Left colon (tissue), 2 donors: ENCODE data around the gene RPS19BP1. TPM values are rescaled to one million over a fixed set of nuclear protein-coding genes. Genes with fewer than 3 reads are reported as not detected.
A peak's percentile ranks its signal among the peaks of the same experiment; 100 is the strongest.
"Not testable (repeated sequence)": the region's sequence is repeated elsewhere in the genome, so short reads cannot be mapped to it uniquely, and the experiment has no call there.

ENCODE experiments used
- ATAC-seq: fragments of 200-7000 bp; cut with Tn5 transposase; one replicate; pipeline ENCODE4 v1.9.1; 2020; ENCODE audit warnings: mild to moderate bottlenecking, moderate library complexity
- DNase-seq, 2 donors: peaks; one replicate each; pipeline ENCODE4 v3.0.0-alpha.2; 2020
- intact Hi-C, 2 donors: fragments of 100-400 bp; cut with DNase I in 1 of 2; cut with micrococcal nuclease in 1 of 2; formaldehyde crosslinking; loops; one replicate each; pipeline versions ENCODE4 v1.11.2 to v1.14.0; 2022; cut with DNase I, micrococcal nuclease
- total RNA-seq, 2 donors: library from RNA; stranded (reverse); fragmentation: NEBNext Ultra II Directional; extraction: Animal tissue kit (Norgen Biotek cat#: 25700); gene quantifications; one replicate each; pipeline ENCODE4 v1.2.1, GENCODE V29; 2021
- donor health status: DM: no; HTN: no; CAD: no.
- donor health status: DM: yes; HTN: yes; CAD: no.

Gene RPS19BP1
- total RNA-seq, 2 donors from 2014 or later: 57.6 to 60.7 TPM

- ATAC-seq: peak; percentile 28
- intact Hi-C loops: loop anchor here (5.0 to 10.0 kb wide), 2 partner anchors 490 to 493 kb away; no protein-coding TSS in a partner anchor
- DNase-seq: peak; percentile 71 to 92
Measured at GRCh38 chr22:39534591-39535356, 2.2 kb upstream of the RPS19BP1 start.

DNA sequence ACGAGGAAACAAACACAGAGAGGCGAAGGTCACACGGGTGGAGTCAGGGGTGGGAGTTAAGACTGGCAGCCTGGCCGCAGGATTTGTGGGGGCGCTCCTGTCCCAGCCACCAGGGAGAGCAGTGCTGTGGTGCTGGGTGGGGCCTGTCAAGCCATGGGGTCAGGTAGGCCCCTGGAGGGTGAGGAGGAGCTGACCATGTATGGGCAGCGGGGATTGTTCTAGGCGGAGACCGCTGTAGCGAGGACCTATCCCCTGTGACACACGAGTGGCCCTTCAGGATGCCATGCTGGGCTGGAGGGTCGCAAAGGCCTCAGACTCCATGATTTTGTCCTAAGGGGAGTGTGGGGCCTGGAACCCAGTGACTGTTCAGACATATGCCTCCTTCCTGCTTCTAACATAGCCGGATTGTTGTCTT is 1.6 kb upstream of the RPS19BP1 start:
- DNase-seq: peak in 1 of 2 donors; percentile 22
- intact Hi-C loops: loop anchor here in 1 of 2 donors (10.0 kb wide), 1 partner anchor 491 kb away; no protein-coding TSS in a partner anchor
- ATAC-seq: no peak

GRCh38 chr22:39530692-39531331 is 1.7 kb downstream of the RPS19BP1 start:
- intact Hi-C loops: loop anchor here in 1 of 2 donors (10.0 kb wide), 1 partner anchor 494 kb away; no protein-coding TSS in a partner anchor
- peak in 1 of 2 donors; percentile 34 for DNase-seq

GRCh38 chr22:39530116-39530515 is 2.4 kb downstream of the RPS19BP1 start:
- intact Hi-C loops: loop anchor here in 1 of 2 donors (10.0 kb wide), 1 partner anchor 495 kb away; no protein-coding TSS in a partner anchor
- DNase-seq (no peak), ATAC-seq (no peak)

More at GRCh38 chr22:39530692-39531331, 1.7 kb downstream of the RPS19BP1 start:
- ATAC-seq: no peak

DNA sequence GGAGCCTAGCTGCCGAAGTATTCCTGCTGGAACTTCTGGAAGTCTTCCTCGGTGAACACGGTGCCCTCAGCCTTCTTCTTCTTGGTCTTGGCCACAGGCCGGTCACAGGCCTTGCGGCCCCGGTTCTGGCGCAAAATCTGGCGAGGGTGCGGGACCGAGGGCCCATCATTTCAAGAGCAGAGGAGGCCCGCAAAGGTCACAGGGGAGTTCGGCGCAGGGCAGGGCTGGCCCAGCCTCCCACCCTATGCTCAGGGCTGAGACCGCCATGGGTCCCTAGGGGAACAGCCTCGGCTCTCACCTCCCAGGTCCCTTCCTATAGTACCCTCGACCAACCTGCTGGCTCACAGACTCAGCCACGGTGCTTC is 3.1 kb downstream of the RPS19BP1 start:
- intact Hi-C loops: loop anchor here in 1 of 2 donors (2.0 kb wide), 1 partner anchor 37 kb away; no protein-coding TSS in a partner anchor
- no peak for DNase-seq
- no peak for ATAC-seq

DNA sequence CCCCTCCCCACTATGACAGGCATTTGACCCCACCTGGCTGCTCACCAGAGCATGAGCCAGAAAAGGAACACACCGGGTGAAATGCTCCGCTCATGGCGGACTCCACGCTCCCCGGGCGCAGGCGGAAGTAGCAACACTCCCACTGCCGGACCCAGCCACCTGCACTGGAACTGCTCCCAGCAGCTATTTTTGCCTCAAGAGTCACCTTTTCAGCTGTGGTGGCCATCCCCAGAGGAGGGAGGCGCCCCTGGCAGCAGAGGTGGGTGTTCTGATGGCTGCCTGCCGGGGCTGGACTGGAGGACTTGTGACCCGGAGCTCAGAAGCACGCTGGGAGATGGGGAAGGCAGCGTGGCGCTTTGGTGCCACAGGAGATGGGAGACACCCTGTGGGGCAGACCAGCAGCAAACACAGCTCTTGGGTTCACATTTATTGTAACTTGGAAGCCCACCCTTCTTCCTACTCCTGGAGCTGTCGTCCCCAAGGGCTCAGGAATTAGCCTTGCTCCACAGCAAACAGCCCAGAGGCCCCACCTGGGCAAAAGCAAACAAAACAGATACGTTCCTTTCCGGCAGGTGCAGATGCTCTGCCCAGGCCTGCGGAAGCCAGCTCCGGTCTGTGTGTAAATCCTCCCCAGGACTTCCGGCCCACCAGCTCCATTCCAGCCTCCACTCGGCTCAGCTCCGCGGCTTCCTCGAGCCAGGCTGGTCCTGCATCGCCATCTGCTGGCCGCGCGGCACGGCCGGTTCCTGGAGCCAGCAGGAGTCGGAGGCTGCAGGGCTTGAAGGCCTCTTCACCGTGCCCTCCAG is 3.7 kb downstream of the RPS19BP1 start:
- ATAC-seq (peak; percentile 44), DNase-seq (peak; percentile 91 to 93)
- intact Hi-C loops: loop anchor here in 1 of 2 donors (2.0 kb wide), 1 partner anchor 36 kb away; no protein-coding TSS in a partner anchor

DNA sequence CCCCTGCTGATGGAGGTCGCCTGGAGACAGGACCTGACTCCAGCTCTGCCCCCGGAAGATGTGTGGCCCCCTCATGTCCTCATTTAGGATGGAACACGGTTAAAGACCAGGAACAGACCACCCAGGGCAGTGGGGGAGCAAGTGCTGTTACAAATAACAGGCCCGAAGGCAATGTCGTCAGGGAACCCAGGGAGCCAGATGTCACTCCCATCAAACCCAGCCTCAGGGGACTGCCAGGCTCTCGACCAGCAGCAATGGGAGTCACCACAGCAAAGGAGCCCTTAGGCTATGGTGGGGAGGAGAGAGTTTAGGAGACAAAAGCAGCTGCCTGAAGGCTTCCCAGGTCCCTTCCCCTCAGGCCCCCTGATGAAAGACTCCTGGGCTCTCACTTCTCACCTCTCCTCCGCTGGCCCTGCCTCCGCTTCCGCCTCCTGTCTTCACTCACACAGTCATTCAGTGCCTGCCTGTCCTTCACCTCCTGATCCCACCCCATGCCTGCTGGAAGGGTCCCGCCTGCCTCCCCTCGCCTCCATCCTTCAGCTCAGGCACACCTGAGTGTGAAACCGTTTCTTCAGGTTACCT is 4.4 kb downstream of the RPS19BP1 start:
- intact Hi-C loops: loop anchor here in 1 of 2 donors (2.0 kb wide), 1 partner anchor 35 kb away; no protein-coding TSS in a partner anchor
- peak; percentile 31 to 51 for DNase-seq

DNA sequence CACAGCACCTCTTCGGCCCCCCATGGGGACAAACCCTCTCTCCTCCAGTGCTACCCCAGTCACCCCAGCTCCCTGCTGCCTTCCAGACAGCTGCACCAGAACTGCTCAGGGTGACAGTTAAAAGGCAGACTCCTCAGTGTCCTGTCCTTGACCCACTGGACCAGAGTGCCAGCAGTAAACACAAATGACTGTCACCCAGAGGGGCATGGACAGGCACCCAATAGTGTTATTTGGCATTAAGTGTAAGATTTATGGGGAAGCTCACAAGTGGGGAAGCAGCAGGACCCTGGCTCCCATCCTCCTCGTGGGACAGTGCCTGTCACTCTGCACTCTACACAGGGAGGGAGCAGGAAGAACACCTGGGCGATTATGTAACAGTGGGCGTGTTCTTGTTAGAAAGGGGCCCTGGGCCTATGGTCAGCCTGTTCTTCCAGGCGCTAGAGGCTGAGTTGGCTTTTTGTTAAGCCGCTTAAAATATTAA is 5.0 kb downstream of the RPS19BP1 start:
- intact Hi-C loops: no loop called here

More for the DNA sequence above, 4.4 kb downstream of the RPS19BP1 start:
- ATAC-seq: no peak

GRCh38 chr22:39526736-39527171 is 5.8 kb downstream of the RPS19BP1 start:
- intact Hi-C loops: no loop called here
- DNase-seq: peak in 1 of 2 donors; percentile 28
- no peak for ATAC-seq

More for the DNA sequence above, 5.0 kb downstream of the RPS19BP1 start:
- ATAC-seq: peak; percentile 43
- DNase-seq: peak; percentile 65 to 85

DNA sequence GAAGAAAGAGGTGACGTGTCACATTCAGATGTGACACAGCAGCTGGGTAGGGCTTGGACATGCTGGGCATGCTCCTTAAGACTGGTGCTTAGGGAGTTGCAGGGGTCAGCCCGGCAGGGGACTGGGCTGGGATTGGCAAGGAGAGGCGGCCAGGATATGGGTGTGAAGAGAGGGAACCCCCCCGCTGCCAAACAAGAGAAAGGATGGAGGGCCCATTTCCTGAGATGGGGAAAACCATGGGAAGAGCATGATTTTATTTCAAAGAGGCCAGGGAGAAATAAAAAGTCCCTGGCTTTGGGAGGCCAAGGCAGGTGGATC is 6.9 kb downstream of the RPS19BP1 start:
- intact Hi-C loops: no loop called here
- DNase-seq (no peak), ATAC-seq (no peak)

DNA sequence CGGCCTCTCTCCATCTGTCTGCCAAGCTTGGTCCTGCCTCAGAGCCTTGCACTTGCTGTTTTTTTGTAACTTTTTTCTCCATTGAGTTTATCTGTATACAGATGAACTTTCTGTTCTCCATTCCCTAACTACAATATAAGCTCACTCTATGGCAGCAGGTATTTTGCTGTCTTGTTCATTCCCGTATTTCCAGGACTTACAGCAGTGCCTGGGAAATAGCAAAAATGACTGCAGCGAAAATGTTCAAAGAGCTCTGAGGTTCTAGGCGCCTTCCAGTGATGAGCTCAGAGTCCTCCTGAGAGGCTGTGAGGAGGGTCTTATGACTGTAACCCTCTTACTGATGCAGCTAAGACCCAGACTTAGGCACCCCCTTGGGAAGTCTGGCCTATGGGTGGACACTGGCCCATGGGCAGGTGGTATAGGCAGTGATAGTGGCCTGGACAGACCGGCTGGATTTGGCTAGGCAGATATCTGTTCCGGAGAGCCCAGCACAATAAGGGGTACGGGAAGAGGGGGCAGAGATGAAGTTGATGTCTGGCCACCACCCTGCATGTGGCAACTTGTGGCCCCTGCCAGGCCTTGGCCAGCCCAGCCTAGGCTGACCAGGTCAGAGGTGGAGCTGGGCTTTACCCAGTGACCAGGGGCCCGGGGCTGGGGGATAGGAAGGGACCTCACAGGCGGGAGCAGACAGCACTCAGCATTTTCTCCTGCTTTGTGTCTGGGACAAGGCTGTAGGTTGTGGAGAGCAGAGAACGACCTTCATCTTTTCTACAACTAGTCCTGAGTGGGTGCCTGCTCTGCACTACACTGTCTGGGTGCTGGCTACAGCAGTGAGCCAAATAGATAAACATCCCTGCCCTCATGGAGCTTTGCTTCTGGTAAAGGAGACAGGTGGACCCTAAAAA is 7.5 kb downstream of the RPS19BP1 start:
- intact Hi-C loops: no loop called here
- ATAC-seq: no peak
- DNase-seq: no peak

DNA sequence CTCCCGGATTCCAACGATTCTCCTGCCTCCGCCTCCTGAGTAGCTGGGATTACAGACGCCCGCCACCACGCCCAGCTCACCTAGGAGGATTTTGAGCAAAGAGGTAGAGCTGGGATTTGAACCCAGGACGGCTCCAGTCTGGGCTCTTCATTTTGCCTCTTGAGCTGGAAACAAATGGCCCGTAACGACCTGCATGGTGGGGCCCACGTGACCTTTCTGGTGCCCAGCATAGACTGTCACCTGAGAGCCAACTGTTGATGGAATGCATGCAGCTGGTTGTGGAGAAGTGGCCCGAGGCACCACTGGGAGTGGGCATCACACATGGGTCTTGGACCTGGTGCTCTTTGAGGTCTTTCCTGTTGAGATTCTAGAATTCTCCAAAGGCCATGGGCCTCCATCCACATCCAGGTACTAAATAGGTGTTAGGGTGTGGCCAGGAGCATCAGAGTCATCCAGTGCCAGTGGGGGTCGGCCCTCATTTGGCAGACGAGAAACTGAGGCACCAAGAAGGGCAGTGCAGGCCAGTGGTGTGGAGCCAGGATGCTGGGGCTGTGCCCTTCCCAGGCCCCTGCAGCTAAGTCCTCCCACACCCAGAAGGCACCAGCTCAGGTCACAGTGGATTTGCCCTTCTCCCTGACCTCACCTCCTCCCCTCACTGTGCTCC is 8.3 kb downstream of the RPS19BP1 start:
- ATAC-seq: no peak
- intact Hi-C loops: no loop called here

GRCh38 chr22:39522567-39523300 is 9.8 kb downstream of the RPS19BP1 start:
- intact Hi-C loops: no loop called here
- peak; percentile 58 to 81 for DNase-seq
- ATAC-seq: peak; percentile 27

More for the DNA sequence above, 8.3 kb downstream of the RPS19BP1 start:
- DNase-seq: no peak

DNA sequence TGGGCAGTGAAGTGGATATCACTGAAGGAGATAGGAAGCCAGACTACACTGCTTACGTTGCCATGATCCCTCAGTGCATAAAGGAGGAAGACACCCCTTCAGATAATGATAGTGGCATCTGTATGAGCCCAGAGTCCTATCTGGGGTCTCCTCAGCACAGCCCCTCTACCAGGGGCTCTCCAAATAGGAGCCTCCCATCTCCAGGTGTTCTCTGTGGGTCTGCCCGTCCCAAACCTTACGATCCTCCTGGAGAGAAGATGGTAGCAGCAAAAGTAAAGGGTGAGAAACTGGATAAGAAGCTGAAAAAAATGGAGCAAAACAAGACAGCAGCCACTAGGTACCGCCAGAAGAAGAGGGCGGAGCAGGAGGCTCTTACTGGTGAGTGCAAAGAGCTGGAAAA is 10.5 kb downstream of the RPS19BP1 start:
- intact Hi-C loops, ATAC-seq, DNase-seq: not testable (repeated sequence)

DNA sequence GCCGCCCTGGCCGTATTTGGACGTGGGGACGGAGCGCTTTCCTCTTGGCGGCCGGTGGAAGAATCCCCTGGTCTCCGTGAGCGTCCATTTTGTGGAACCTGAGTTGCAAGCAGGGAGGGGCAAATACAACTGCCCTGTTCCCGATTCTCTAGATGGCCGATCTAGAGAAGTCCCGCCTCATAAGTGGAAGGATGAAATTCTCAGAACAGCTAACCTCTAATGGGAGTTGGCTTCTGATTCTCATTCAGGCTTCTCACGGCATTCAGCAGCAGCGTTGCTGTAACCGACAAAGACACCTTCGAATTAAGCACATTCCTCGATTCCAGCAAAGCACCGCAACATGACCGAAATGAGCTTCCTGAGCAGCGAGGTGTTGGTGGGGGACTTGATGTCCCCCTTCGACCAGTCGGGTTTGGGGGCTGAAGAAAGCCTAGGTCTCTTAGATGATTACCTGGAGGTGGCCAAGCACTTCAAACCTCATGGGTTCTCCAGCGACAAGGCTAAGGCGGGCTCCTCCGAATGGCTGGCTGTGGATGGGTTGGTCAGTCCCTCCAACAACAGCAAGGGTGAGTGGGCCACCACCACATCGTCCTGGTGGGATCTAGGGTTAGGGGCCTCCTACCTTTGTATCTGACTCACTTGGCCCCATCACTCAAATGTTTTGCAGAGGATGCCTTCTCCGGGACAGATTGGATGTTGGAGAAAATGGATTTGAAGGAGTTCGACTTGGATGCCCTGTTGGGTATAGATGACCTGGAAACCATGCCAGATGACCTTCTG is 11.3 kb downstream of the RPS19BP1 start:
- peak in 1 of 2 donors; percentile 85 for DNase-seq
- intact Hi-C loops, ATAC-seq: not testable (repeated sequence)
